ENCODE measurements around the gene SEPTIN12. TPM values are rescaled to one million over a fixed set of nuclear protein-coding genes. Genes with fewer than 3 reads are reported as not detected.

Gene SEPTIN12
- total and polyA plus RNA-seq, 2 experiments from 2014 or later, result not detected

- no peak for DNase-seq (ENCODE audit: low spot score)
- no peak for TF ChIP-seq CTCF (IDR thresholded peaks at IDR 0.05; ENCODE audit: poor library complexity)
- TF ChIP-seq EZH2 (IDR thresholded peaks at IDR 0.05; ENCODE audit: borderline replicate concordance), result no peak
- TF ChIP-seq EZH2phosphoT487 (IDR thresholded peaks at IDR 0.05; ENCODE audit: low read depth, severe bottlenecking, unreplicated experiment), result no peak
- Histone ChIP-seq H2AFZ (no peak overlapping the region), H3K36me3 (replicated peaks; ENCODE audit: insufficient read depth, low read depth) (no peaks in the 10 kb centered on the region), H3K79me2 (no peaks in the 10 kb centered on the region), H3K27ac (no peak overlapping the region), H3K4me2 (no peak overlapping the region), H3K4me1 (ENCODE audit: insufficient read depth) (no peaks in the 10 kb centered on the region), H3K4me3 (no peak overlapping the region), H3K27me3 (no peaks in the 10 kb centered on the region), H3K9me2 (replicated peaks; ENCODE audit: insufficient read depth) (no peaks in the 10 kb centered on the region), H4K20me1 (ENCODE audit: insufficient read depth, poor library complexity, severe bottlenecking) (no peaks in the 10 kb centered on the region), H3K9me3 (ENCODE audit: low read depth) (no peaks in the 10 kb centered on the region)
These were observed 25.9 kb upstream of the SEPTIN12 start for GRCh38 chr16:4814046-4814445.

GRCh38 chr16:4813251-4814003, 25.3 kb upstream of the SEPTIN12 start:
- DNase-seq (ENCODE audit: low spot score), result no peak
- Histone ChIP-seq H3K27ac (no peak overlapping the region), H3K4me2 (no peak overlapping the region), H4K20me1 (ENCODE audit: insufficient read depth, poor library complexity, severe bottlenecking) (no peaks in the 10 kb centered on the region), H3K4me1 (ENCODE audit: insufficient read depth) (no peaks in the 10 kb centered on the region), H3K36me3 (replicated peaks; ENCODE audit: insufficient read depth, low read depth) (no peaks in the 10 kb centered on the region), H3K27me3 (no peaks in the 10 kb centered on the region), H3K79me2 (no peaks in the 10 kb centered on the region), H3K9me3 (ENCODE audit: low read depth) (no peaks in the 10 kb centered on the region), H3K9me2 (replicated peaks; ENCODE audit: insufficient read depth) (no peaks in the 10 kb centered on the region), H3K4me3 (no peak overlapping the region), H2AFZ (no peak overlapping the region)
- 92% methylated on average over 16 of the region's 16 CpGs for WGBS (ENCODE audit: low lambda C conversion rate, missing lambda C conversion rate)
- TF ChIP-seq CTCF (IDR thresholded peaks at IDR 0.05; ENCODE audit: poor library complexity), result no peak
- TF ChIP-seq EZH2phosphoT487 (IDR thresholded peaks at IDR 0.05; ENCODE audit: low read depth, severe bottlenecking, unreplicated experiment), result no peak
- no peak for TF ChIP-seq EZH2 (IDR thresholded peaks at IDR 0.05; ENCODE audit: borderline replicate concordance)

- no peak overlapping the region for H3K4me2 ChIP-seq
- no peak overlapping the region for H3K4me3 ChIP-seq
- no peaks in the 10 kb centered on the region for H3K36me3 ChIP-seq (replicated peaks; ENCODE audit: insufficient read depth, low read depth)
- TF ChIP-seq EZH2phosphoT487 (IDR thresholded peaks at IDR 0.05; ENCODE audit: low read depth, severe bottlenecking, unreplicated experiment) (no peak), CTCF (IDR thresholded peaks at IDR 0.05; ENCODE audit: poor library complexity) (no peak), EZH2 (IDR thresholded peaks at IDR 0.05; ENCODE audit: borderline replicate concordance) (no peak)
- DNase-seq (ENCODE audit: low spot score), result no peak
- no peak overlapping the region for H2AFZ ChIP-seq
- H4K20me1 ChIP-seq (ENCODE audit: insufficient read depth, poor library complexity, severe bottlenecking), result no peaks in the 10 kb centered on the region
- H3K27me3 ChIP-seq, result no peaks in the 10 kb centered on the region
- H3K9me3 ChIP-seq (ENCODE audit: low read depth), result no peaks in the 10 kb centered on the region
- no peaks in the 10 kb centered on the region for H3K4me1 ChIP-seq (ENCODE audit: insufficient read depth)
- H3K27ac ChIP-seq, result no peak overlapping the region
- 94% methylated on average over 9 of the region's 9 CpGs for WGBS (ENCODE audit: low lambda C conversion rate, missing lambda C conversion rate)
- no peaks in the 10 kb centered on the region for H3K79me2 ChIP-seq
- H3K9me2 ChIP-seq (replicated peaks; ENCODE audit: insufficient read depth), result no peaks in the 10 kb centered on the region
These were observed 23.6 kb upstream of the SEPTIN12 start for GRCh38 chr16:4811773-4812172.

Measured in hepatocyte (in vitro differentiated cells).